Measurements from ENCODE around the gene CALHM3. TPM values are rescaled to one million over a fixed set of nuclear protein-coding genes. Genes with fewer than 3 reads are reported as not detected.
"Not testable (repeated sequence)": the region's sequence is repeated elsewhere in the genome, so short reads cannot be mapped to it uniquely, and the experiment has no call there.

CALHM3 gene, protein sequence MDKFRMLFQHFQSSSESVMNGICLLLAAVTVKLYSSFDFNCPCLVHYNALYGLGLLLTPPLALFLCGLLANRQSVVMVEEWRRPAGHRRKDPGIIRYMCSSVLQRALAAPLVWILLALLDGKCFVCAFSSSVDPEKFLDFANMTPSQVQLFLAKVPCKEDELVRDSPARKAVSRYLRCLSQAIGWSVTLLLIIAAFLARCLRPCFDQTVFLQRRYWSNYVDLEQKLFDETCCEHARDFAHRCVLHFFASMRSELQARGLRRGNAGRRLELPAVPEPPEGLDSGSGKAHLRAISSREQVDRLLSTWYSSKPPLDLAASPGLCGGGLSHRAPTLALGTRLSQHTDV
- total RNA-seq (2014; rRNA removed; shearing (Covaris generic)) = not detected in 2 replicates

DNA sequence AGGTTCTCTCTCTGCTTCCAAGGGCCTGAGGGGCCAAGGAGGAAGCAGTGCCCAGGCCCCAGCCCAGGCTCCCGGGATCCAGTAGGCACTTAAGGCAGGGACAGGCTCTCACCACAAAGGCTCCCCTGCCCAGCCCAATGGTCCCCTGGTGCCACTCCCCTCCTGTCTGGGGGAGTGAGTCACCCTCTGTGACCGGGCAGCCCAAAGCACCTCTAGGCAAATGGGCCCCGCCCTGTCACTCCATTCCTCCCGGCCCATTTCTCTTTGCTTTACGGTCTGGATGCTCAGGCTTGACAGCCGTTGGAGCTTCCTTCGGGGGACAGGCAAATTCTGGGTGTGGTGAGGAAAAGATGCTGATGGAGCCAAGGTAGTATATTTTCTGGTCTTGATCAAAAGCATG is at the start of gene CALHM3:
Gene CALHM3 (minus strand): TSS at position 106 of the 400 bp plus-strand sequence. CDS start 208 bp downstream, outside the sequence.
- DNase-seq (ENCODE audit: low spot score) = no peak

DNA sequence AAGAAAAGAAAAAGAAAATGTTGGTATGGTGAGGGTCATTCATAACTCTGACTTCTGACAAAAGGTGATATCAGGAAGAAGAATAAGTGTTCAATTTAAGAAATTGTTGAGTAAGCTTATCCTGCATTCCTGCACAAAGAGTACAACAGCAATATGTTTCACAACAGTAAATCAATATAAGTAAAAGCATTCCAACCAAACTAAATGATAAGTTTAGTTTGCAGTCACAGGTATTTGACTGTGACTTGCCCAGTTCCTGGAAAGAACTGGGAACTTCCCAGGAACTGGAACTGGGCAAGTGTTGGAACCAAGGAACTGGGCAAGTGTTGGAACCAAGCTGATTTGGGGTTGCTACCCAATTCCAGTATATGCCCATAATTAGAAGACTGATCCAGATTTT is 49.5 kb upstream of the CALHM3 start:
- no peak for DNase-seq (ENCODE audit: low spot score)

DNA sequence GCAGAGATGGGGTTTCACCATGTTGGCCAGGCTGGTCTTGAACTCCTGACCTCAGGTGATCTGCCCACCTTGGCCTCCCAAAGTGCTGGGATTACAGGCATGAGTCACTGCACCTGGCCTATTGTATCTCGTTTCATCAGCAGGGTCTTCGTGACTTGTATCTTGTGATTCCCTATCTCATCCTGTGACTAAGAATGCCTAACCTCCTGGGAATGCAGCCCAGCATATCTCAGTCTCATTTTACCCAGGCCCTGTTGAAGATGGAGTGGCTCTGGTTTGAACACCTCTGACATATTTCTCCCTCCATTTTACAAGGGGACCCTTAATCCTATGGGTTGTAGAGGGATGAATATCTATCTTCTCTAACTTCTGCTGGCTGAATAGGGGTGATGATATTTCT is 48.4 kb upstream of the CALHM3 start:
- DNase-seq (ENCODE audit: low spot score) = not testable (repeated sequence)

DNA sequence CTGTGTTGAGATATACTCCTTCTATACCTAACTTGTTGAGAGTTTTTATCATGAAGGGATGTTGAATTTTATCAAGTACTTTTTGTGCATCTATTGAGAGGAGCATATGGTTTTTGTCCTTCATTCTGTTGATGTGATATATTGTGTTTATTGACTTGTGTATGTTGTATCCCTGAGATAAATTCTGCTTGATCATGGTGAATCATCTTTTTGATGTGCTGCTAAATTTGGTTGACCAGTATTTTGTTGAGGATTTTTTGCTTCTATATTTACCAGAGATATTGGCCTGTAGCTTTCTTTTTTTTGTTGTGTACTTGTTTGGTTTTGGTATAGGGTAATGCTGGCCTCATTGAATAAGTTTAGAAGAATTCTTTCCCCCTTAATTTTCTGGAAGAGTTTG is 46.9 kb upstream of the CALHM3 start:
- DNase-seq (ENCODE audit: low spot score) = no peak

DNA sequence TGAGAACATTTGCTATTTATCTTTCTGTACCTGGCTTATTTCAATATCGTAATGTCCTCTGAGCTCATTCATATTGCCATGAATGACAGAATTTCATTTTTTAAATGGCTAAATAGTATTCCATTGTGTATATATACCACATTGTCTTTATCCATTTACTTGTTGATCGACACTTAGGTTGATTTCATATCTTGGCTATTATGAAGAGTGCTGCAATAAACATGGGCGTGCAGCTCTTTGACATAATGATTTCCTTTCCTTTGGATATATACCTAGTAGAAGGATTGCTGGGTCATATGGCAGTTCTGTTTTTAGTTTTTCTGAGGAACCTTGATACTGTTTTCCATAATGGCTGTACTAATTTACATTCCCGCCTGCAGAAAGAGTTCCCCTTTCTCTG is 44.6 kb upstream of the CALHM3 start:
- DNase-seq (ENCODE audit: low spot score) = no peak

DNA sequence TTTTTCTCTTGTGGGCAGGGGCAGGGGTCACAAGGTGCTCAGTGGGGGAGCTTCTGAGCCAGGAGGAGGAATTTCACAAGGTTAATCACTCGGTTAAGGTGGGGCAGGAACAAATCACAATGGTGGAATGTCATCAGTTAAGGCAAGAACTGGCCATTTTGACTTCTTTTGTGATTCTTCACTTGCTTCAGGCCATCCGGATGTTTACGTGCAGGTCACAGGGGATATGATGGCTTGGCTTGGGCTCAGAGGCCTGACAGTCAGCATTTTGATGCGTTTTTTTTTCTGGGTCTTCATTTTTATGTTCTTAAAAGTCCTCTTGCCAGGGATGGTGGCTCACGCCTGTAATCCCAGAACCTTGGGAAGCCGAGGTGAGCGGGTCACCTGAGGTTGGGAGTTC is 43.0 kb upstream of the CALHM3 start:
- not testable (repeated sequence) for DNase-seq (ENCODE audit: low spot score)

DNA sequence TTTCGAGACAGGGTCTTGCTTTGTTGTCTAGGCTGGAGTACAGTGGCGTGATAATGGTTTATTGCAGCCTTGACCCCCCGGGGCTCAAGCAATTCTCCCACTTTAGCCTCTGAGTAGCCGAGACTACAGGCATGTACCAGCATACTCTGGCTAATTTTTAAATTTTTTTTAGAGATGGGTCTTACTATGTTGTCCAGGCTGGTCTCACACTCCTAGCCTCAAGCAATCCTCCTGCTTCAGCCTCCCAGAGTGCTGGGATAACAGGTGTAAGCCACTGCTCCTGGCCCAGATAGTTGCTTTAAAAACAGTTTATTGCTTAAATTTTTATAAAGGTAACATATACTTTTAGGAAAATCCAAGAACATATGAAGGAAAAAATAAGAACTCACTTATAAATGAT is 40.8 kb upstream of the CALHM3 start:
- no peak for DNase-seq (ENCODE audit: low spot score)

DNA sequence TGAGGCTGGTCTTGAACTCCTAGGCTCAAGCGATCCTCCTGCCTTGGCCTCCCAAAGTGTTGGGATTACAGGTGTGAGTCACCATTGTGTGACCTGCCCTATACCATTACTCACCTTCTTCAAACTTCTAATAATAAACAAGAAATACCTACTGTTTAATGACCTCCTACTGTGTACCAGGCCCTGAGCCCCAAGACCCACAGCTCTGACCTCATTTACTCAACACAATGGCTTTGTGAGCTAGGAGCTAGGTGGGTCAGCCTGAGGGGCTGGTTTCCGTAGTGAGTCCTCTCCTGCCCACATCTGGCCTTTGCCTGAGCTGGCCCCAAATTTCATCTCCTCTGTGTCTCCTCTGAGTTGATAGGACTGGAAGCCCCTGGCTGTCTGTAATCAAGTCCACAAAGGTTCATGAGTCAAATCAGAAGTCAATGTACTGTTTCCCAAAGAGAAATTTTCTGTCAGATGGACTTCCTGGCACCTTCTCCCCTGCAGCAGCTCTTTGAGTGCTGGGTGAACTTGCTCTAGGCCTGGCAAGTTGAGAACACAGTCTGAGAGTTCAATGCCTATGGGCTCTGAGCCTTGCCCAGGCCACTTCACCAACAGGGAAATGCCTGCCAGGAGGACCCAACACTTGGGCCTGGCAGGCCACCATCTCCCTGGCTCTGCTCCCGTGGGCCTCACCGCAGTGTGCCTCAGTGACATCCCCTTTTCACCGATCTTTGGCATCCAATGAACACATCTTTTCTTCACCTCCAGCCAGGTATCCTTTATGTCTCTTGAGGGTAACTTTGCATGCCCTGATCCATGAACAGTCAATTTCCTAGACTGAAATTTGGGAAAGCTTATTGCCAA is 38.4 kb upstream of the CALHM3 start:
- no peak for DNase-seq (ENCODE audit: low spot score)

DNA sequence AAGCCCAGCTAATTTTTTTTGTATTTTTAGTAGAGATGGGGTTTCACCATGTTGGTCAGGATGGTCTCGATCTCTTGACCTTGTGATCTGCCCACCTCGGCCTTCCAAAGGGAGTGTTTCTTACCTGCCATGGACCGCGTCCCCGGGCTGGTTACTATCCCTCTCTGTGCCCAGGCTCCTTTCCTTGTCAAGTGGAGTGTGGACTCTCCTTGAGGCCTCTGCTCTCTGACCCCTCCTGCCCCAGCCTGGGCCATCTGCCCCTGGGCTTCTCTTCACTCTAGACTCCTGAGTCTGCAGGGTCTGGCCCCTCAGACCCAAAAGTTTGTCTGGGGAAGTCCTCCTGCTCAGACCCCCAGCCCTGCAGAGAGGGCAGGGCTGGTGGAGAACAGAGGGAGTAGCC is 35.2 kb upstream of the CALHM3 start:
- DNase-seq (ENCODE audit: low spot score) = no peak

DNA sequence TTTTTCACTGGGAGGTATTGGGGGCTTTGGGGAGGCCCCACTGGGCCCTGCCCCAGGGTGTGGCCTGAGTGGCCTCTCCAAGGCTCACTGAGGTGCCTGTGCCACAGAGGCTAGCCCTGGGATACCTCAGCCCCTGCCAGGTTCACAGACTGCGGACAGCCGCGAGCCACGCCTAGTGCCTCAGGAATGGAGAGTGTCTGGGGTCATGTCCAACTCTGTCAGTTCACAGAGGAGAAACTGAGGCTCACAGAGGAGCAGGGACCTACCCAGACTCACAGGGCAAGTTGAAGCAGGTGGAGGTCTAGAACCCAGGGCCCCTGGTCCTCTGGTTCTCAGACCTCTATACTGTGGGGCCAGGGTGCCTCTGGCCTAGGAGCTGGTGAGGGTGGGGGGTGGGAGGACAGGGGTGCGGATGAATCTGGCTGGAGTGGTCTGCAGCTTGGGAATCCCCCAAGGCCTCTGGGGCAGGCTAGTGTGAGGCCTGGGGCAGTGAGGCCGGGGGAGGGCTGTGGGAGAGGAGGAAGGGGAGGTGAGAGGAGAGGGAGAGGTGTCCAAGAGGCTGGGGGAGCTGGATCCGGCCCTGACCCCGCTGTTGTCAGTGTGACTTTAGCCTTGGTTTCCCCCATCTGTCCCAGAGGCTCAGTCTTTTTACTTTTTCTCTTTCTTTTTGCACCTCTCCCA is 34.5 kb upstream of the CALHM3 start:
- DNase-seq (ENCODE audit: low spot score) = no peak

DNA sequence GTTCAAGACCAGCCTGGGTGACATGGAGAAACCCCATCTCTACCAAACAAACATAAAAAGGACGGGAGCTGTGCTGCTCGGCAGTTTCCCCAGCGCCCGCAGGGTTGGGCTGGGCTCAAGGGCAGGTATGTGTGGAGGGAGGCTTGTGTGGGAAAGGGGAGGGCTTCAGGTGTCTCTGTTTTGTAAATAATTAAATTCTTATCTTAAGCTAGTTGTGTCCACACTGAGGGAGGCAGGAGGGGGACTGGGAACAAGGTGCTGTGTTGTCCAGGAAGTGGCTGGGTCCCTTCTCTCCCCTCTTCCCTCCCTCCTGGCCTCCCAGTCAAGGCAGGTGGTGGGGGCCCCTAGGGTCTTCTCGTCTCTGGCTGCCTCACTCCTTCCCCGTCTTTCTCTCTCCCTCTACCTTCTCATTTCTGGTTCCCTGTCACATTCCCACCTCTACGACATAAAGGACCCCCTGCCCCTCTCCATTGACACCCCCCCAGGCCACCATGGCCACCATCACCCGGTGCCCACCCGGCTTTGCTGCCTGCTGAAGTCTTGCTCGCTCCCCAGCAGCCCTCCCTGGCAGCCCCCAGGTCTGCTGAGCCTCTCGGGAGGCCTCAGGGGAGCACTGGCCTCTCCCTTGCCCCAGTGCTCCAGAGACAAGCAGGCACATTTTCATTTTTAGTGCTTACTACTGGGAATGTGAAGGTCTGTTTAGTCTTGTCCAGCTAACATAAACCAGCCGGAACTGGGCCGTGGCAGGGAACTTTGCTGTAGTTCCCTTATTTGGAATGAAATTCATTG is 33.7 kb upstream of the CALHM3 start:
- no peak for DNase-seq (ENCODE audit: low spot score)

DNA sequence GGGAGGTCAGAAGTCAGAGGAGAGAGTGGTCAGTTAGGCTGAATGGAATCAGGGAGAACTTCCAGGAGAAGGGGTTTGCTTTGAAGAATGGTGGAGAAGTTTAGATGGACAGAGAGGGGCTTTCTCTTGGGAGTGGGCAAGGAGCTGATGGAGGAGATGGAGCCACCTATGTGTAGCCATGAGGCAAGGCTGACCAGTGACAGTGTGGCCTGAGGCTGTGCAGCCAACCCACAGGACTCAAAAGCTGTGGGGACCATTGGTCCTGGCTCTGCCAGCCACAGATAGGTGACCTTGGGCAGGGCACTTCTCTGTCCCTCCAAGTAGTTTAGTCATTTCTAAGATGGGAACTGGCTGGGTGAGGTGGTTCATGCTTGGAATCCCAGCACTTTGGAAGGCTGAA is 33.1 kb upstream of the CALHM3 start:
- no peak for DNase-seq (ENCODE audit: low spot score)

DNA sequence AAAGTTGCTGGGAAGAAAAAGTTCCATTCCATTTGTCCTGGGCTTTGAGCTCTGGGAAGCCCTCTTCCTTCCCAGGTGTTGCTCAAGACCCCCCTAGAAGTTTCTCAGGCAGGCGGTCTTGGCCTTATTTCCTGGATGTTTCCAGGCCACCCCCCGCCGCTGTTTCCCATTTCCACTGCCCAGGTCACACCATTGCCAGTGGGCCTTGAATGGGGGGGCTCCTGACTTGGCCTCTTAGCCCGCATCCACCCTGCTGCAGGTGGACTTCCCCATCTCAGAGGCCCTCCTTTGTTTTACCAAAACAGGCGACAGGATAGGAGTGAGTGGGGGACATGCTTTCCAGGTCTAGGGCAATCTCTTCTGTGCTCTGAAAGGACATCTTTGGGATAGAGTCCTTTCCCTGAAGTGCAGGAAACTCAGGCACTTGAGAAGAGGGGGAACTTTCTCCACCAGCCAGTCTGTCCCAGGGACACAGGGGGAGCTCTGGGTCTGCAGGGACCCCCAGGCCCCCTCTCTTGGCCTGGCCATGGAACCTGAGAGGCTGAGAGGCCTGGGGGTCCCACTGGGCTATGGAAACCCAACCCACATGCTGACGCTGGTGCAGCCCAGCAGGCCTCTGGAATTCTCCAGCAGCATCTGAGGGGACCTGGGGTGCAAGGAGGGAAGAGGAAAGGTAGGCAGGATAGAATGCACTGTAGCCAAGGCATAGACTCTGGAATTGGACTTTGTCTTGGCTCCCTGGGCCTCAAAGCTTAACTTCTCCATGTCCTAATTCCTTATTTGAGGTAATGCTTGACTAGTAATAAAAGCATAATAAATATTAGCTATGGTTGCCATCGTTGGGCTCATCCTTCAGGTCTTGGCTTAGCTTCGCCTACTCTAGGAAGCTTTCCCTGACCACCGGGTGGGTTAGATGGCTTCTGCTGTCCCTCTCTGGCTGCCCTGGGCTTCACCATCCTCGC is 32.0 kb upstream of the CALHM3 start:
- no peak for DNase-seq (ENCODE audit: low spot score)

DNA sequence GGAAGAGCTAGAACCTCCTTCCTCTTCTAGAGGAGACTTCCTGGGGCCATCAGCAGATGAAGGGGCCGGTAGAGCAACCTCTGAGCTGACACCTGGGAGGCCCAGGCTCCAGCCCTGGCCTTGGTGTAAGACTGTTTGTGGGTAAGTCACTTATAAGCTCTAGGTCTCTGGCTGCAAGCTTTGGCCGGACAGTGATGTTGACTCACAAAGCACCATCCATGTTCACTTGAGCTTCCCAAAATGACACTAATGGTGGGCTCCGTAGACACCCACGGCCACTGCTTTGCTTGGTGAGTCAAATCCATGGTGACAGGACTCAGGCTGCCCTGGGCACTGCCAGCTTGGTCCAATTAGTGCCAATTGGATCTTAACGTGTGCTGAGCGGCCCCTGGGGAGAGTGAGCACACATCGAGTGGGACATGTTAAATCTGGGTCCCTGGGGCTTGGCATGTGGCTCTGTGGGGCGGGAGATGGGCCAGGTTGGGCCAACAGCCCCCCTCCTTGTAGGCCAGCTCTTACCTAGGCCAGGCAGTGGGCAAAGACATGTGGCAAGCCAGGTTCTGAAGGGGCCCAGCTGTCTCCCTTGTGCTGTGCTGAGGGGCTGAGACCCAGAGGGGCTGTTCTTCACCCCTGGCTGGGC is 31.1 kb upstream of the CALHM3 start:
- no peak for DNase-seq (ENCODE audit: low spot score)

DNA sequence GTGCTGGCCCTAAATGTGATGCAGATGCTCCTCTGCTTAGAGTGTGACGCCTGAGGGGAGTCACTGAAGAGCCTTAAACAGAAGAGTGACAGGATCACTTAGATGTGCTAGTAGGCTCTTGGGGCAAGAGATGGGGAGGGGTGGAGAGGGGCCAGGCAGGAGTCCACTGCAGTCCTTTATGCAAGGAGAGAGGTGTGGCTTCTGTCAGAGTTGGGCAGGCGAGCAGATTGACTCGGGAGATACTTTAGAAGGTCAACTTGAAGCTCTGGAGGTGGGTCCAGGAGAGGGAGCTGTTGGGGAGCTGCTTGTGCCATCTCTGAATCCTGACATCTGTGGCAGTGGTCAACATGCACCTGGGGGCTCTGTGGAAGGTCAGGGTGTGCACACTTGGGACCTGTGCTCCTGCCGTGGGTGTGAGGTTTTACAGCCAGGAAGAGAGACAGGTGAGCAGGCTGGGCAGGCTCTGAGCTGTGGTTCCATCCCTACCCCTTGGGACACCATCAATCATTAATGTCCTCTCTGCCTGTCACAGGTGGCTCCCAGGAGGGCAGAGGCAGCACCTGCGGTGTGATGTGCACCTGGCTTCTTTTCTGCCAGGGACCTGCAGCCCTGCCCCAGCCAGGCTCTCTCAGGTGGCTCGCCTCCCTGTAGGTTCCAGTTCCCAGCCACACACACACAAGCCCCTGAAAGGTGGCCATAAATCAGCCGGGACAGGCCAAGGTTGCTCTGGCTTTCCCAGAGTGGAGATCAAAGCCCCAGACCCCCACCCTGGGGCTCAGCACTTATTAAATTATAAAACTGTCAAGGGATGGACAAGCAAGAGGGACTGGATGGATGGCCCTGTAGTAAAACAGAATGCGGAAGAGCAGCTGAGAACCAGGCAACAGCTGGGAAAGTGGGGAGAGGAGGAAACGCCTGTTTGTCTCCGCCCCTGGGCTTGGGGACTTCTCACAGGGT is 28.5 kb upstream of the CALHM3 start:
- no peak for DNase-seq (ENCODE audit: low spot score)

DNA sequence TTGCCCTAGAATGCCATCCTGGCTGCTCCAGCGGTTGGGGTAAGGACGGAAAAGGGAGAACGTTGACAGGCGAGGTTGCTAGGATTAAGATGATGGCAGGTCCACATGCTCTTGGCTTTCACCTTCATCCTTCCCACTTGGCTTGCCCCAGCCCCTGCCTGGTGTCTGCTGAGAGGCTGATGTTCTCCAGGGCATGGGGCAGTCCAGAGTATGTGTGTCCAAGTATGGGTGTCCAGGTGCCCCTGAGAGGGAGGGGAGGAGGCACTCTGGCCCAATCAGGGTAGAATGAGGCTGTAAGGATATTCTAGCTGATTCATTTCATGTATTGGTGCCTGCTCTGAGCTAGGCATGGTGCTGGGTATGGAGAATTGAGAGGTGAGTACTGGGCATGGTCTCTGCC is 27.0 kb upstream of the CALHM3 start:
- DNase-seq (ENCODE audit: low spot score) = no peak

DNA sequence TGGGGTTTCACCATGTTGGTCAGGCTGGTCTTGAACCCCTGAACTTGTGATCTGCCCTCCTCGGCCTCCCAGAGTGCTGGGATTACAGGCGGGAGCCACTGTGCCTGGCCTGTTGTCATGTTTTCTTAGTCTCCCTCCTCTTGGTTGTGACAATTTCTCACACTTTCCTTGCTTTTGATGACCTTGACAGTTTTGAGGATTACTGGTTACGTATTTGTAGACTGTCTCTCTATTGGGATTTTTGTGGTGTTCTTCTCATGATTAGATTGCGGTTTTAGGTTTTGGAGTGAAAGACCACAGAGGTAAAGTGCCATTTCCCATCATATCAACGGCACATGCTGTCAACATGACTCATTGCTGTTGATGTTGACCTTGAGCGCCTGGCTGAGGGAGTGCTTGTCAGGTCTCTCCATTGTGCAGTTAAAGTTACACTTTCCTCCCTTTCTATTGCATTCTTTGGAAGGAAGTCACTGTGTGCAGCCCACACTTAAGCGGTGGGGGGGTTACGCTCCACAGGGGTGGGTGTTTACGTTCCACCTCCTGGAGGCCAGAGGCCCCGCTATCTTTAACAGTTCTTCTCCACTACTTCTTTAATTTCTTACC is 25.2 kb upstream of the CALHM3 start:
- no peak for DNase-seq (ENCODE audit: low spot score)

DNA sequence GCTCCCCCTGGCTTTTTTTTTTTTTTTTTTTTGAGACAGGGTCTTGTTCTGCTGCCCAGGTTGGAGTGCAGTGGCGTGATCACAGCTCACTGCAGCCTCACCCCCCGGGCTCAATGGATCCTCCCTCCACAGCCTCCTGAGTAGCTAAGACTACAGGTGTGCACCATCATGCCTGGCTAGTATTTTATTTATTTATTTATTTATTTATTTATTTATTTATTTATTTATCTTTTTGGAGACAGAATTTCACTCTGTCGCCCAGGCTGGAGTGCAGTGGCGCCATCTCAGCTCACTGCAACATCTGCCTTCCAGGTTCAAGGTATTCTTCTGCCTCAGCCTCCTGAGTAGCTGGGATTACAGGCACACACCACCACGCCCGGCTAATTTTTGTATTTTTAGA is 24.7 kb upstream of the CALHM3 start:
- not testable (repeated sequence) for DNase-seq (ENCODE audit: low spot score)
